KMS-11 (cell line): Measurements from ENCODE around the gene ATG10.

Source experiments
- H2AFZ ChIP-seq: fragments of 200-600 bp; sonication (generic); 2 replicates; pipeline ENCODE4 v1.6.1; 2016; ENCODE audit warnings: antibody characterized with exemption, mixed run types, low read depth
- H3K27ac ChIP-seq: fragments of 200-600 bp; sonication (generic); 2 replicates; pipeline ENCODE4 v1.6.1; 2016; ENCODE audit warnings: mild to moderate bottlenecking, mixed run types
- H3K27me3 ChIP-seq: fragments of 200-600 bp; sonication (generic); 2 replicates; pipeline ENCODE4 v1.6.1; 2017; ENCODE audit warnings: mild to moderate bottlenecking, low read depth, mixed run types, moderate library complexity; ENCODE audit not compliant: insufficient read depth
- H3K36me3 ChIP-seq: fragments of 200-600 bp; sonication (generic); 2 replicates; pipeline ENCODE4 v1.6.1; 2017; ENCODE audit warnings: mild to moderate bottlenecking, mixed run types; ENCODE audit not compliant: insufficient read depth
- H3K4me1 ChIP-seq: fragments of 200-600 bp; sonication (generic); 2 replicates; pipeline ENCODE4 v1.6.1; 2016; ENCODE audit warnings: mild to moderate bottlenecking, low read depth, mixed run types; ENCODE audit not compliant: poor library complexity, severe bottlenecking
- H3K4me2 ChIP-seq: fragments of 200-600 bp; sonication (generic); 2 replicates; pipeline ENCODE4 v1.7.0; 2016; ENCODE audit warnings: mild to moderate bottlenecking, mixed run types
- H3K4me3 ChIP-seq: fragments of 200-600 bp; sonication (generic); IDR thresholded peaks from 2 replicates; pipeline ENCODE4 v1.6.1; 2017; ENCODE audit warnings: low read depth, low read length, mixed read lengths; ENCODE audit not compliant: insufficient read depth
- H3K79me2 ChIP-seq: fragments of 200-600 bp; sonication (generic); 2 replicates; pipeline ENCODE4 v1.6.1; 2016; ENCODE audit warnings: low read depth, mixed run types; ENCODE audit not compliant: insufficient read depth
- H3K9ac ChIP-seq: fragments of 200-600 bp; sonication (generic); 2 replicates; pipeline ENCODE4 v1.6.1; 2016; ENCODE audit warnings: mild to moderate bottlenecking, mixed run types
- H4K20me1 ChIP-seq: fragments of 200-600 bp; sonication (generic); 2 replicates; pipeline ENCODE4 v1.6.1; 2016; ENCODE audit warnings: mild to moderate bottlenecking, mixed run types; ENCODE audit not compliant: insufficient read depth
- CTCF ChIP-seq: fragments of 200-600 bp; sonication (generic); conservative IDR thresholded peaks from 2 replicates; pipeline ENCODE4 v1.6.1; 2017; ENCODE audit warnings: low read depth, mild to moderate bottlenecking, antibody characterized with exemption, low read length, moderate library complexity, mixed read lengths

Gene ATG10

GRCh38 chr5:82163452-82164175 lies 191.8 kb downstream of the ATG10 start:
- no peaks in the 10 kb centered on the region for H3K36me3 ChIP-seq
- H4K20me1 ChIP-seq: no peaks in the 10 kb centered on the region
- no peak overlapping the region for H3K4me3 ChIP-seq
- no peak overlapping the region for H2AFZ ChIP-seq
- peaks cover 32% of the 10 kb centered on the region for H3K4me1 ChIP-seq
- H3K27ac ChIP-seq: no peak overlapping the region
- H3K4me2 ChIP-seq: no peak overlapping the region
- no peak overlapping the region for H3K9ac ChIP-seq
- TF ChIP-seq CTCF: no peak
- H3K27me3 ChIP-seq: no peaks in the 10 kb centered on the region
- no peaks in the 10 kb centered on the region for H3K79me2 ChIP-seq

GRCh38 chr5:82164176-82164976 lies 192.6 kb downstream of the ATG10 start:
- Histone ChIP-seq H3K27ac (no peak overlapping the region), H3K36me3 (no peaks in the 10 kb centered on the region), H3K79me2 (no peaks in the 10 kb centered on the region), H3K4me1 (peaks cover 32% of the 10 kb centered on the region), H3K27me3 (no peaks in the 10 kb centered on the region), H3K9ac (no peak overlapping the region), H4K20me1 (no peaks in the 10 kb centered on the region), H3K4me3 (no peak overlapping the region), H2AFZ (no peak overlapping the region), H3K4me2 (peak overlapping the region; percentile 1; the same call in 1 of the 2 replicates)
- no peak for TF ChIP-seq CTCF

GRCh38 chr5:82164977-82165713 lies 193.3 kb downstream of the ATG10 start:
- Histone ChIP-seq H2AFZ (0 out of 2 replicates have a peak overlapping the region, but pooled peaks have one; percentile 8), H3K4me2 (peak overlapping the region; percentile 1; the same call in 1 of the 2 replicates), H3K4me3 (no peak overlapping the region), H3K4me1 (peaks cover 32% of the 10 kb centered on the region), H3K9ac (no peak overlapping the region), H3K79me2 (no peaks in the 10 kb centered on the region), H3K36me3 (no peaks in the 10 kb centered on the region), H3K27me3 (no peaks in the 10 kb centered on the region), H3K27ac (no peak overlapping the region), H4K20me1 (no peaks in the 10 kb centered on the region)
- no peak for TF ChIP-seq CTCF

- H3K4me2 ChIP-seq: peak overlapping the region; percentile 1; the same call in 1 of the 2 replicates
Measured at GRCh38 chr5:82165740-82166530, 194.1 kb downstream of the ATG10 start.

More at GRCh38 chr5:82165740-82166530, 194.1 kb downstream of the ATG10 start:
- TF ChIP-seq CTCF: peak; percentile 93
- Histone ChIP-seq H3K79me2 (no peaks in the 10 kb centered on the region), H2AFZ (0 out of 2 replicates have a peak overlapping the region, but pooled peaks have one; percentile 8), H3K36me3 (no peaks in the 10 kb centered on the region), H3K27ac (no peak overlapping the region), H3K27me3 (no peaks in the 10 kb centered on the region), H3K9ac (no peak overlapping the region), H3K4me1 (peaks cover 32% of the 10 kb centered on the region), H3K4me3 (no peak overlapping the region), H4K20me1 (no peaks in the 10 kb centered on the region)
